IPS DF 6.9 (cell line): ENCODE data around the gene PIK3CD.

Source experiments
- DNase-seq: peaks from one replicate; pipeline ENCODE4 v3.0.0-alpha.2; 2013; ENCODE audit warnings: low read depth, low spot score
- H3K27ac ChIP-seq: one replicate; pipeline ENCODE4 v1.5.1; 2013; ENCODE audit warnings: low read length, control low read depth
- H3K27me3 ChIP-seq: 2 replicates; pipeline ENCODE4 v1.6.1; 2013; ENCODE audit warnings: mild to moderate bottlenecking, low read length; ENCODE audit not compliant: control insufficient read depth, insufficient read depth
- H3K36me3 ChIP-seq: 2 replicates; pipeline ENCODE4 v1.6.1; 2013; ENCODE audit warnings: low read length; ENCODE audit not compliant: control insufficient read depth, insufficient read depth
- H3K4me1 ChIP-seq: 2 replicates; pipeline ENCODE4 v1.6.1; 2013; ENCODE audit warnings: low read length; ENCODE audit not compliant: control insufficient read depth, insufficient read depth
- H3K4me3 ChIP-seq: 2 replicates; pipeline ENCODE4 v1.5.1; 2013; ENCODE audit warnings: mild to moderate bottlenecking, low read length
- H3K9me3 ChIP-seq: 2 replicates; pipeline ENCODE4 v1.6.1; 2013; ENCODE audit warnings: low read length, inconsistent platforms; ENCODE audit not compliant: control insufficient read depth, insufficient read depth
- WGBS: extraction: QIAGEN DNeasy Blood & Tissue Kit; methylation state at CpG from one replicate; pipeline ENCODE4 v1.1.7; 2013; ENCODE audit warnings: mixed read lengths, missing lambda C conversion rate; ENCODE audit not compliant: insufficient read length, insufficient coverage; 5-methylcytosine and 5-hydroxymethylcytosine counted together

The PIK3CD gene

GRCh38 chr1:9651565-9652378 is at the start of gene PIK3CD:
Gene PIK3CD, plus strand, starts transcription at chr1:9651731. Its CDS starts 58,725 bp downstream, at chr1:9710456.
- WGBS = no CpG with 5 or more reads among the region's 94 CpGs
- no peak for DNase-seq
- no peak within 1 kb of the TSS for H3K27ac ChIP-seq
- H3K9me3 ChIP-seq = no peaks in the 10 kb centered on the region
- H3K4me1 ChIP-seq = 0 out of 2 replicates have a peak, but pooled peaks cover 3% of the 10 kb centered on the region
- H3K4me3 ChIP-seq = peak within 1 kb of the TSS; percentile 49
- no peaks in the 10 kb centered on the region for H3K36me3 ChIP-seq
- H3K27me3 ChIP-seq = peaks cover 9% of the 10 kb centered on the region

- H3K27me3 ChIP-seq = no peaks in the 10 kb centered on the region
- no peaks in the 10 kb centered on the region for H3K4me1 ChIP-seq
- H3K27ac ChIP-seq = no peak overlapping the region
- no peaks in the 10 kb centered on the region for H3K9me3 ChIP-seq
- peaks cover 38% of the 10 kb centered on the region for H3K36me3 ChIP-seq
- DNase-seq = no peak
- no peak overlapping the region for H3K4me3 ChIP-seq
- WGBS = no CpG with 5 or more reads among the region's 26 CpGs
Measured at GRCh38 chr1:9601942-9602793, 49.4 kb upstream of the PIK3CD start.

GRCh38 chr1:9602794-9603167 is 48.8 kb upstream of the PIK3CD start:
- Histone ChIP-seq H3K4me3 (no peak overlapping the region), H3K27ac (no peak overlapping the region), H3K27me3 (no peaks in the 10 kb centered on the region), H3K36me3 (peaks cover 38% of the 10 kb centered on the region), H3K9me3 (no peaks in the 10 kb centered on the region), H3K4me1 (no peaks in the 10 kb centered on the region)
- no peak for DNase-seq
- no CpG with 5 or more reads among the region's 9 CpGs for WGBS

GRCh38 chr1:9603307-9603706 is 48.2 kb upstream of the PIK3CD start:
- WGBS = no CpG with 5 or more reads among the region's 14 CpGs
- Histone ChIP-seq H3K36me3 (peaks cover 36% of the 10 kb centered on the region), H3K4me3 (no peak overlapping the region), H3K27ac (no peak overlapping the region), H3K9me3 (no peaks in the 10 kb centered on the region), H3K27me3 (no peaks in the 10 kb centered on the region), H3K4me1 (no peaks in the 10 kb centered on the region)
- DNase-seq = no peak

- H3K36me3 ChIP-seq = peaks cover 35% of the 10 kb centered on the region
- H3K9me3 ChIP-seq = no peaks in the 10 kb centered on the region
- no peaks in the 10 kb centered on the region for H3K27me3 ChIP-seq
- no peak overlapping the region for H3K4me3 ChIP-seq
- DNase-seq = no peak
- no CpG with 5 or more reads among the region's 42 CpGs for WGBS
- no peaks in the 10 kb centered on the region for H3K4me1 ChIP-seq
- no peak overlapping the region for H3K27ac ChIP-seq
Measured at GRCh38 chr1:9603766-9604753, 47.5 kb upstream of the PIK3CD start.

GRCh38 chr1:9604836-9605235 is 46.7 kb upstream of the PIK3CD start:
- no peaks in the 10 kb centered on the region for H3K4me1 ChIP-seq
- DNase-seq = no peak
- H3K36me3 ChIP-seq = peaks cover 42% of the 10 kb centered on the region
- no peaks in the 10 kb centered on the region for H3K9me3 ChIP-seq
- H3K4me3 ChIP-seq = no peak overlapping the region
- H3K27ac ChIP-seq = no peak overlapping the region
- WGBS = no CpG with 5 or more reads among the region's 15 CpGs
- no peaks in the 10 kb centered on the region for H3K27me3 ChIP-seq

- DNase-seq = no peak
- Histone ChIP-seq H3K9me3 (no peaks in the 10 kb centered on the region), H3K4me1 (no peaks in the 10 kb centered on the region), H3K36me3 (peaks cover 40% of the 10 kb centered on the region), H3K27me3 (no peaks in the 10 kb centered on the region), H3K4me3 (no peak overlapping the region), H3K27ac (no peak overlapping the region)
- WGBS = no CpG with 5 or more reads among the region's 14 CpGs
Measured at GRCh38 chr1:9605946-9606455, 45.5 kb upstream of the PIK3CD start.

- no CpG with 5 or more reads among the region's 21 CpGs for WGBS
- no peak overlapping the region for H3K4me3 ChIP-seq
- no peaks in the 10 kb centered on the region for H3K9me3 ChIP-seq
- H3K4me1 ChIP-seq = no peaks in the 10 kb centered on the region
- no peaks in the 10 kb centered on the region for H3K27me3 ChIP-seq
- H3K27ac ChIP-seq = no peak overlapping the region
- DNase-seq = no peak
- peaks cover 36% of the 10 kb centered on the region for H3K36me3 ChIP-seq
Measured at GRCh38 chr1:9606458-9606857, 45.1 kb upstream of the PIK3CD start.

GRCh38 chr1:9606948-9607347 is 44.6 kb upstream of the PIK3CD start:
- Histone ChIP-seq H3K4me3 (no peak overlapping the region), H3K27ac (no peak overlapping the region), H3K36me3 (peaks cover 31% of the 10 kb centered on the region), H3K4me1 (no peaks in the 10 kb centered on the region), H3K27me3 (no peaks in the 10 kb centered on the region), H3K9me3 (no peaks in the 10 kb centered on the region)
- DNase-seq = no peak
- WGBS = no CpG with 5 or more reads among the region's 10 CpGs

GRCh38 chr1:9607352-9607751 is 44.2 kb upstream of the PIK3CD start:
- no peak overlapping the region for H3K4me3 ChIP-seq
- no peaks in the 10 kb centered on the region for H3K27me3 ChIP-seq
- DNase-seq = no peak
- H3K27ac ChIP-seq = no peak overlapping the region
- no CpG with 5 or more reads among the region's 19 CpGs for WGBS
- no peaks in the 10 kb centered on the region for H3K9me3 ChIP-seq
- H3K4me1 ChIP-seq = no peaks in the 10 kb centered on the region
- H3K36me3 ChIP-seq = peaks cover 31% of the 10 kb centered on the region
